Smooth muscle cell of the pulmonary artery (primary cell): Measurements from ENCODE around the gene OPN1SW. TPM values are rescaled to one million over a fixed set of nuclear protein-coding genes. Genes with fewer than 3 reads are reported as not detected.

Experiments used
- total RNA-seq: library from RNA; depleted of rRNA; stranded (reverse); fragments of >200 nt; gene quantifications from 2 replicates; pipeline ENCODE4 v1.2.3, GENCODE V29; 2014

OPN1SW gene, protein sequence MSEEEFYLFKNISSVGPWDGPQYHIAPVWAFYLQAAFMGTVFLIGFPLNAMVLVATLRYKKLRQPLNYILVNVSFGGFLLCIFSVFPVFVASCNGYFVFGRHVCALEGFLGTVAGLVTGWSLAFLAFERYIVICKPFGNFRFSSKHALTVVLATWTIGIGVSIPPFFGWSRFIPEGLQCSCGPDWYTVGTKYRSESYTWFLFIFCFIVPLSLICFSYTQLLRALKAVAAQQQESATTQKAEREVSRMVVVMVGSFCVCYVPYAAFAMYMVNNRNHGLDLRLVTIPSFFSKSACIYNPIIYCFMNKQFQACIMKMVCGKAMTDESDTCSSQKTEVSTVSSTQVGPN
- not detected in 2 replicates for total RNA-seq

GRCh38 chr7:128775744-128776474, at the start of gene OPN1SW:
OPN1SW (minus strand) TSS chr7:128775794; CDS start chr7:128775781, 13 bp downstream.

DNA sequence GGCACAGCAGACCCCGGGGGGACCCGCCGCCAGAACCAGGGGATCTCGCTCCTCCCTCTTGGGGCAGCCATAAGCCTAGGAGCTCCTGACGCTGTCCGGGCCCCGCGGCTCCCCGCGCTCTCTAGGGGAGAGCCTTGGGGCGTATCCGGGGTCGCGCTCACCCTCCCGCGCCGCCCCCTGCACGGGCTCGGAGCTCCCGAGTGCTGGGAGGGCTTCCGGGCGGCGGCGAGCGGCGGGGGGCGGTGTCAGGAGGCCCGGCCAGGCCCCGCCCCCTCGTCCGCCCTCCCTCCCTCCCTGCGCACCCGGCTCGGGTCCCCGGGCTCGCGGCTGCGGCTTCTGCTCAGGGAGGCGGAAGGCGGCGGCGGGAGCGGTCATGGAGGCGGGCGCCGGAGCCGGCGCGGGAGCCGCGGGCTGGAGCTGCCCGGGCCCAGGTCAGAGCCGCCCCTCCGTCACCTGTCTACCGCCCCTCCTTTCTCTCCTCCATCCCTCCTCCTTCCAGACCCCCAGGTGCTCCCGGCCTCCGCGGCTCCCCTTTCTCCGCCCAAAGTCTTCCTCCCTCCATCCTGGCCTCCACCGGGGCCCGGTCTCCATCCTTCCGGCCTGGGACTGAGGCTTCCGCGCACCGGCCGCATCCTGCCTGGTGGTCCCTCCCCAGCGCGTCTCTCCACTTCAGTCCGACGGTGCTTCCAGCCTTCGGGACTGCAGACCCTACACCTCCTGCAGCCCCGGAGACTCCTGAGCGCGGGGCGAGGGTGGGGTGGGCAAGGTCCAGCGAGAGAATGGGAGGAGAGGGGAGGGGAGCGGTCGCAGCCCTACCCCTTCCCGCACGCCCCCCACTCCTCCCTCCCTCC, 15.8 kb upstream of the OPN1SW start, which contains the start of gene CCDC136:
CCDC136 (plus strand) TSS at position 848 of the 851 bp plus-strand sequence. CDS start 444 bp downstream, outside the sequence.

DNA sequence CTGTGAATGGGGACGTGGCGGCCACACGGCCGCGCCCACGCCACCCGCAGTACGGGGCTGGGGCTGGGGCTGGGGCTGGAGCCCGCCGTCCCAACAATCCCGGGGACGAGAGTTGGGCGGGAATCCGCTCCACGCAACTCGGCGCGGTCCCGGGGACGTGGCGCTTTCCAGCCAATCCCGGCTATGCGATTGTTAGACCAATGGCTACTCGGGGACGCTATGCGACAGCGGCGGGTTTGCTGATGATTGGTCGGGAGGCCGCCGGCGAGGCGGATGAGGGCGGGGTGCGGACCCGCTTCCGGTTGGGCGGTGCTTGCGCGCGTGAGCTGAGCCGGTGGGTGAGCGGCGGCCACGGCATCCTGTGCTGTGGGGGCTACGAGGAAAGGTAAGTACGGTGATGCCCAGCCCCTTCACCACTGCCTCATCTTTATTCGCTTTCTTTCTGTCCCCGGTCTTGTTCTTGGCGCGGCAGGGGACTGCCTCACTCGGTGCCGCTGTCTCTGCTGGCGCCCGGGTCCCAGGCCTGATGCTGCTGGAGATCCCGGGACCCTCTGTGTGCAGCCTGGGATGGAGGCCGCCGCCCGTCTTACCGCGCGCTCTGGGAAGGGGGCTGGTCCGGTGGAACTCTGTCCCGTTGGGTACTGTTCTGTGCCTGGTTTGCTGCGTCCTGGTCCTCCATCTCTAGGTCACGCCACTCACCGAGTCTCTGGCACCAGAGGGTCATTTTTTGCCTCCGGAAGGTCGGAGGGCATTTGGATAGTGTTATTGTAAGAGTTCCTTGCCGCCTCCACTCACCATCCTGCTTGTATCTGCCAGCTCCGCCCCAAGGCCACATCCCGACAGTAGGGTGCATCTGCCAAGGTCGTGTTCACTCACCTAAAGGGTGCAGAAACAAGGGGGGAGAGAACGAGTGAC, 36.3 kb downstream of the OPN1SW start, which contains the start of gene CALU:
CALU (plus strand) TSS at position 312 of the 915 bp plus-strand sequence. CDS start 9,225 bp downstream, outside the sequence.

Other genes starting within 250 kb of the OPN1SW start
- gene GARIN1A, start 103.5 kb downstream of the OPN1SW start, total RNA-seq, result 1.3 and 1.4 TPM in 2 replicates
- 911 and 1,126 TPM in 2 replicates for gene CALU, start 36.4 kb downstream of the OPN1SW start, total RNA-seq
- gene CCDC136, start 16.2 kb upstream of the OPN1SW start, total RNA-seq, result 6.3 and 7.5 TPM in 2 replicates
- 324 and 363 TPM in 2 replicates for gene FLNC, start 54.6 kb upstream of the OPN1SW start, total RNA-seq
- gene ATP6V1F, start 87.1 kb upstream of the OPN1SW start, total RNA-seq, result 87.7 and 101 TPM in 2 replicates
- 0.69 and 0.78 TPM in 2 replicates for gene KCP, start 134.9 kb upstream of the OPN1SW start, total RNA-seq
- gene IRF5, start 162.1 kb upstream of the OPN1SW start, total RNA-seq, result 0.13 TPM in 2 replicates